CD4-positive, alpha-beta T cell treated with Interleukin-2 at 100 ng/mL for 4 hours (primary cell): ENCODE results near the gene INPP5A.
"Not testable (repeated sequence)": the region's sequence is repeated elsewhere in the genome, so short reads cannot be mapped to it uniquely, and the experiment has no call there.

Experiments
- DNase-seq: peaks from one replicate; pipeline ENCODE4 v3.0.0-alpha.2; 2020; ENCODE audit warnings: low spot score

The INPP5A gene

GRCh38 chr10:132548106-132548823 is 10.7 kb downstream of the INPP5A start:
- DNase-seq = no peak

DNA sequence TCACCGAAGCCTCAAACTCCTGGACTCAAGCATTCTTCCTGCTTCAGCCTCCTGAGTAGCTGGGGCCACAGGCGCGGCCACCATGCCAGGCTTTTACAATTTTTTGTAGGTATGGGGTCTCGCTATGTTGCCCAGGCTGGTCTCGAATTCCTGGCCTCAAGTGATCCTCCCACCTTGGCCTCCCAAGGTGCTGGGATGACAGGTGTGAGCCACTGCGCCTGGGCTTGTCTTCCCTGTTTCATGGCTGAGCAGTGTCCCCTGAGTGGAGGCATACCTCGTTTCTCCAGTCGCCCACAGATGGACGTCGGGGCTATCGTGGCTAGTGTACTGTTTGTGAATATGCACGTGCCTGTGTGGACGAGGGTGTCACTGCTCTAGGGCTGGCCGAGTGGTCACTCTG is 11.3 kb downstream of the INPP5A start:
- DNase-seq = no peak

DNA sequence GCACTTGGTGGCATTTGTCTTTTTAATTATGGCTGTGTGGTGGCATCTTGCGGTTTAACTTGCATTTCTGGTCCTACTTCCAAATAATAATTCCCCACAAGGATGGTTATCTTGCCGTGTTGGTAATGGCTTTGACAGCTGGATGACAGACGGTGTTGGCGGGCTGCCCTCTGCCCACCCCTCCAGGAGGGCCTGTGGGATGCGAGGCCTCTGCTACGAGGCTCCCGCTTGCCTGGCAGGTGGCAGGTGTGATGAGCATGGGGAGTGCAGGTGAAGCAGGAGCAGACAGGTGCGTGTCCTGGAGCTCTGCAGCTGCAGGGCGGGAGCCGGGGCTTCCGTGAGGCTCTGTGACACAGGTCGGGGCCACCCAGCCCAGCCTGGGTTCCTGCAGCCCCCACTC is 11.8 kb downstream of the INPP5A start:
- no peak for DNase-seq

- no peak for DNase-seq
Observed at GRCh38 chr10:132550366-132551092, 12.9 kb downstream of the INPP5A start.

- no peak for DNase-seq
Observed at GRCh38 chr10:132551093-132551807, 13.7 kb downstream of the INPP5A start.

DNA sequence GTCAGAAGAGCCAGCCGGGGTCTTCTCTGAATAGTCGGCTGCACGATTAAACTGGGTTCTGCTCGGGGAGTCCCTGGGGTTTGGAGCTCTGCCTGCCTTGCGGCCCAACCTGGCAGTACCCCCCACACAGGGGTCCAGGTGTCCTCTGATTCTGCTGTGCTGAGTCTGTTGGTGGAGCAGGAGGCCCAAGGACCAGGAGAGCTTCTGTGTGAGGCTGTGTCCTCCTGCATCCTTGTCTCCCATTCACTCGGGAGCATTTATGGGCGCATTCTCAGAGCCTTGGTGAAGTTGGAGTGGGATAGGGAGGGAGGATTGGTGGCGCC is 14.2 kb downstream of the INPP5A start:
- DNase-seq = no peak

GRCh38 chr10:132552635-132553034 is 15.0 kb downstream of the INPP5A start:
- DNase-seq = not testable (repeated sequence)

DNA sequence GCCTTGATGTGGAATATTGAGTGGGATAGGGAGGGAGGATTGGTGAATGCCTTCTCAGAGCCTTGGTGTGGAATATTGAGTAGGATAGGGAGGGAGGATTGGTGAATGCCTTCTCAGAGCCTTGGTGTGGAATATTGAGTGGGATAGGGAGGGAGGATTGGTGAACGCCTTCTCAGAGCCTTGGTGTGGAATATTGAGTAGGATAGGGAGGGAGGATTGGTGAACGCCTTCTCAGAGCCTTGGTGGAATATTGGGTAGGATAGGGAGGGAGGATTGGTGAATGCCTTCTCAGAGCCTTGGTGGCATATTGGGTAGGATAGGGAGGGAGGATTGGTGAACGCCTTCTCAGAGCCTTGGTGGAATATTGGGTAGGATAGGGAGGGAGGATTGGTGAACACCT is 16.0 kb downstream of the INPP5A start:
- not testable (repeated sequence) for DNase-seq

DNA sequence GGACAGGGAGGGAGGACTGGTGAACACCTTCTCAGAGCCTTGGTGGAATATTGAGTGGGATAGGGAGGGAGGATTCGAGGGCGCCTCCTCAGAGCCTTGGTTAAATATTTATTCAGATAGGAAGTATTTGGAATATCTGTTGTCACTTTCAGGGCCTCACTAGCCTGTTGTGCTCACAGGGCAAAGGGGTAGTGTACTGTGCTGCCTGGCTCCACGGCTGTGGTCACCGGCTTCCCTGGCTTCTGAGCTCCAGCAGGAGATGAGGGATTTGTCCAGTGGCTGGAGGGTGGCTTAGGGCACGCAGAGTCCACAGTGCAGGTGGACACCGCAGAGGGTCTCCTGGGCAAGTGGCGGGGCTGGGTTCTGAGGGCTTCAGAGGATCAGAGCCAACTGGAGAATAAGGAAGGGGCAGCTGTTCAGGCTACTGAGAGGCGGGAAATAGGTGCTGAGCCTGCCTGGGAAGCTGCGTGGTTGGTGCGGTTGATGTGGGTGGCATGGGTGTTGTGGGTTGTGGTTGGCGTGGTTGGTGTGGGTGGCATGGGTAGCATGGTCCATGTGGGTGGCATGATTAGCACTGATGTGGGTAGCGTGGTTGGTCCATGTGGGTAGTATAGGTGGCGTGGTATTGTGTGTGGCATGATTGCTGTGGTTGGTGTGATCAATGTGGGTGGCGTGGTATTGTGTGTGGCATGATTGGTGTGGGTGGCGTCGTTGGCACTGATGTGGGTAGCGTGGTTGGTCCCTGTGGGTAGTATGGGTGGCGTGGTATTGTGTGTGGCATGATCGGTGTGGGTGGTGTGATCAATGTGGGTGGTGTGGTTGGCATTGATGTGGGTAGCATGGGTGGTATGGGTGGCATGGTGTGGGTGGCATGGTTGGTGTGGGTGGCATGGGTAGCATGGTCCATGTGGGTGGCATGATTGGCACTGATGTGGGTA is 16.7 kb downstream of the INPP5A start:
- no peak for DNase-seq

GRCh38 chr10:132554991-132555647 is 17.5 kb downstream of the INPP5A start:
- peak; percentile 38 for DNase-seq

- no peak for DNase-seq
Observed at GRCh38 chr10:132555648-132556575, 18.3 kb downstream of the INPP5A start.

GRCh38 chr10:132556994-132557441 is 19.4 kb downstream of the INPP5A start:
- no peak for DNase-seq

DNA sequence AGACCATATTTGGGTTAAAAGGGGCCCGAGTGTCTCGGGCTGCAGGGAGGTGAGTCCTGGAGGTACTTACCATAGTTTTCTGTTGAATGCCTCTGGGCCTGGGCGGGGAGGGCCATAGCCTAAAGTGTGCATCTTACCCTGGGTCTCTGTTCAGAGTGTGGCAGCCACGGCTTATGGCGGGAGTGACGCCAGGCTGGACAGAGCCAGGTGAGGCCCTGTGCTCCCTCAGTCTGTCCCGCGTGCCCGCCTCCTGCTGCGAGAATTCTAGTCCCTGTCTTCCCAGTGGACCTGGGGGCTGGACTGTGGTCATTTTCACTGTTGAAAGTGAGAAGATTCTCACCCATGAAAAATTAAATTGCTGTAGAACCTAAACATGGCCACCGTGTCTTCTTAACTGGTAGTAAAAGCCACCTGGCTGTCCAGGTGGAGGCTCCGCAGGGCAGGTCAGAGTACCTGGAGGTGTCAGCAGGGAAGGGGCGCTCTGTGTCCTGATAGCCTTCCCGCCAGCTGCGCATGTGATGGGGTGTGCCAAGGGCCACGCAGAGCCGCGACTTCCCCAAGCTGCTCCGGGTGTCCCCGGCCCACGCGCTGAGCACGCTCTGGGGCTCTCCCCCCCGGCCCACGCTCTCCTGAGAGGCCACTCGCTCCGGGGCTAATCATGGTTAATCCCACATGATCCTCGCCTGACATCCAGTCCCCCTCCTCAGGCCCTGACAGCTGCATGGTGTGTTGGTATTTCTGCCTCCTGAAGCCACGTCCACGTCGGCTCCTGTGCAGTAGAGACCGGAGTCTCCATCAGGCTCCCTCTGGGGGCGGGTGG is 20.3 kb downstream of the INPP5A start:
- DNase-seq = no peak

- DNase-seq = no peak
Observed at GRCh38 chr10:132558516-132559413, 21.2 kb downstream of the INPP5A start.

DNA sequence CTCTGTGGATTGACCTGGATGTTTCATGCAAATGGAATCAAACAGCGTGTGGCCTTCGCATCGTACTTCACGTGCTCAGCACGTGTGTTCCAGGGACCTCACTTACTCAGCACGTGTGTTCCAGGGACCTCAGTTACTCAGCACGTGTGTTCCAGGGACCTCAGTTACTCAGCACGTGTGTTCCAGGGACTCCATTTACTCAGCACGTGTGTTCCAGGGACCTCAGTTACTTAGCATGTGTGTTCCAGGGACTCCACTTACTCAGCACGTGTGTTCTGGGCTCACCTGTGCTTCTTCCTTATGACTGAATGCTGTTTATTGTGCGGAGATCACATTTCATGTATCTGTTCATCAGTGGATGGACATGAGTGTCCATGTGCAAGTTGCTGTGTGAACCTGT is 22.0 kb downstream of the INPP5A start:
- no peak for DNase-seq

- DNase-seq = no peak
Observed at GRCh38 chr10:132560241-132560731, 22.7 kb downstream of the INPP5A start.

- DNase-seq = no peak
Observed at GRCh38 chr10:132562177-132562915, 24.8 kb downstream of the INPP5A start.
